ENCODE data around the gene PRRG3.

Gene PRRG3

DNA sequence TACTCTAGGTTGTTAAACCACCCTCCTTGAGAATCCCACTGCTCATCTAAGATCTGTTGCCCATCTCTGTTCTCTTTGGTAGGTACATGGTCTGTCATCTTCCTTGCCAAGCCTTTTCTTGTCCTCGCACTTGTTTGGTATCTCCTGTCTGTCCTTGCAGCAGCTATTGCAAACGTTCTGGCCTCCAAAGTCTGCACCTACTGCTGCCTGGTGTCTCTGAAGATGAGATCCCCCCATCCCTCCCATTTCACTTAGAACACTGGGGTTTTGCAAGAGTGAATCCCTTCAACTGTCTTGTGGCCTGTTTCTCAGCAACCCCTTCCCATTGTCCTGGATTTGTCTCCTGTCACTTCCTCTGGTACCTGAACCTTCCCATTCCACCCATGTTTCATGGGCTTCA lies 40.0 kb downstream of the PRRG3 start:
- TF ChIP-seq, protein P1, sequence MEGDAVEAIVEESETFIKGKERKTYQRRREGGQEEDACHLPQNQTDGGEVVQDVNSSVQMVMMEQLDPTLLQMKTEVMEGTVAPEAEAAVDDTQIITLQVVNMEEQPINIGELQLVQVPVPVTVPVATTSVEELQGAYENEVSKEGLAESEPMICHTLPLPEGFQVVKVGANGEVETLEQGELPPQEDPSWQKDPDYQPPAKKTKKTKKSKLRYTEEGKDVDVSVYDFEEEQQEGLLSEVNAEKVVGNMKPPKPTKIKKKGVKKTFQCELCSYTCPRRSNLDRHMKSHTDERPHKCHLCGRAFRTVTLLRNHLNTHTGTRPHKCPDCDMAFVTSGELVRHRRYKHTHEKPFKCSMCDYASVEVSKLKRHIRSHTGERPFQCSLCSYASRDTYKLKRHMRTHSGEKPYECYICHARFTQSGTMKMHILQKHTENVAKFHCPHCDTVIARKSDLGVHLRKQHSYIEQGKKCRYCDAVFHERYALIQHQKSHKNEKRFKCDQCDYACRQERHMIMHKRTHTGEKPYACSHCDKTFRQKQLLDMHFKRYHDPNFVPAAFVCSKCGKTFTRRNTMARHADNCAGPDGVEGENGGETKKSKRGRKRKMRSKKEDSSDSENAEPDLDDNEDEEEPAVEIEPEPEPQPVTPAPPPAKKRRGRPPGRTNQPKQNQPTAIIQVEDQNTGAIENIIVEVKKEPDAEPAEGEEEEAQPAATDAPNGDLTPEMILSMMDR (IDR thresholded peaks at IDR 0.05) = no peak

DNA sequence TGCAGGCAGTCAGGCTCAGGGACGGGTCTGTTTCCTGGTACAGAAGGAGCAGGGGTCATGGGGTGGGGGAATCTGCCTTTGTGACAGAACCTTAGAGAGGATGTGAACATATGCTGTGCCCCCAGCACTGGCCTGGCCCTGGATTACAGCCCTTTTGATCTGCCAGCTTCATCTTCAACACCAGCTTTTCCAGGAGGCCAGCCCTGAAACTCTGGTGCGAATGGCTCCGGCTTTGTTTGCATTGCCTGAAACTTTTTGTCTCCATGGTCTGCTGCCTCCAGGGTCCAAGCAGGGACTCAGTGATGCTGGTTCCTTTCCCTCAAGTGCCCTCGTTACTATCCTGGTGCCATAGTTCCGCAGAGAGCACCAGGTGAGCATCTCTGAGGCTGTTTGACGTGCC lies 41.4 kb downstream of the PRRG3 start:
- TF ChIP-seq, protein P1 (IDR thresholded peaks at IDR 0.05) = no peak

DNA sequence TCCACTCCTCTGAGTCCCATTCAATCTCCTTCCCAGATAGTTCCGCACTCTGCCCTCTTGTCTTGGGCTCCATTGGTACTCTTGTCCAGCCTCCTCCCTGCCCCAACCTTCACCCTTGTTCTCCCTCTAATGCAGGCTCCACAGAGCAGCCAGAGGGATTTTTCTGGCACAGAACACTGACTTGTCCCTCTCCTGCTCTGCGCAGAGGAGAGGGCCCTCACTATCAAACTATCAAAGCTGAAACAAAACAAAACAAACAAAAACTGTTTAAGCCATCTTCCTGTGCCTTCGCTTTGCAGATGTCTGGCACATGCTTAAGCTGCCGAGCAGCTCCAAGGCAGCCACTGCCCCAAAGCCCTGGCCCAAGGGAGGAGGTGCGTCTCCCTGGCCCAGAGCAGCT lies 42.2 kb downstream of the PRRG3 start:
- TF ChIP-seq, protein P1 (IDR thresholded peaks at IDR 0.05) = no peak

DNA sequence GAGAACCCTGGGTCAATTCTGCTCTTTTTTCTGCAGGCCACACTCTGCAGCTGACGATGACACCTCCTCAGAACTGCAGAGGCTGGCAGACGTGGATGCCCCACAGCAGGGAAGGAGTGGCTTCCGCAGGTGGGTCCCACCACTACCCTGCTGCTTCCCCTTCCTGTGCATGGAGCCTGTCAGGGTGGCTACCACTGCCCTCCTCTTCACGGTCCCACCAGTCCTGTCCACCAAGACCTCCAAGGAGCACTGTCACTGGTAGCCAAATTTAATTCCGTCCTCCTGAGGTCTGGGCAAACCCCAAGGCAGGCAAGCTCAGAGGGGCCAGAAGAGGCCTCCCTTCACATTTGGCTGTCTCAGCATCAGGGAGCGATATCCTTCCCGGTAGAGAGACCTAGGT lies 43.5 kb downstream of the PRRG3 start:
- TF ChIP-seq, protein P1 (IDR thresholded peaks at IDR 0.05) = no peak

DNA sequence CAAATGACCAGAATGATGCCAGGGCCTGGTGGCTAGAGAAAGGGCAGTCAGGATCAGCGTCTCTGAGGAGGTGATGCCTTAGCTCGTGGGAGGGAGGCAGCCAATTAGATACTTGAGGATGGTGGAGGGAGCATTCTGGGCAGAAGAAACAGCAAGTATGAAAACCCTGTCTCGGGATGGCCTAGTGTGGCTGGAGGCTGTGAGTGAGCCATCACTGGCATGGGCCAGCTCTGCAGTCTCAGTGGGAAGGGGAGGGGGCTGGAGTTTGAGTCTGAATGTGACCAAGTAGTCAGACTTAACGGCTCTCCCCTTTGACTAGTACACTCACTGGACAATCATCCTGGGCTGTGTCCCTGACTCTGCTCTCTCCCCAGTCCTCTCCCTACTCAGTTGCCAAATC lies 46.3 kb downstream of the PRRG3 start:
- TF ChIP-seq, protein P1 (IDR thresholded peaks at IDR 0.05) = no peak

DNA sequence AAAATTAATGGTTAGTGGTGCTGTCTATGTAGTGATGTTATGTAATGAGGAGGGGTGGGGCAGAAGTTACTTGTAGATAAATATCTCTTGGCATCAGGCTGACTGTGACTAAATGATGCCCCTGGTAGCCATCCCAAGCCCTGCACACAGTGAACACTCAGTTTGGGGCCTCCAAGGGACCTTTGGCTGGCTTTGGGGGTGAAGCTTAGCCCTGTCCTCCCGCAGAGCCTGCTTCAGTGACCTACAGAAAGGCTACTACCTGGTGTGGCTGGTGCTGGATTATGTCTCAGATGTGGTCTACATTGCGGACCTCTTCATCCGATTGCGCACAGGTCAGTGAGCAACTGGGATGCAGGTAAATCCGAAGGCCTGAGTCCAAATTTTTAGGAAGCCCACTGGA lies 47.1 kb downstream of the PRRG3 start:
- TF ChIP-seq, protein P1 (IDR thresholded peaks at IDR 0.05) = no peak

DNA sequence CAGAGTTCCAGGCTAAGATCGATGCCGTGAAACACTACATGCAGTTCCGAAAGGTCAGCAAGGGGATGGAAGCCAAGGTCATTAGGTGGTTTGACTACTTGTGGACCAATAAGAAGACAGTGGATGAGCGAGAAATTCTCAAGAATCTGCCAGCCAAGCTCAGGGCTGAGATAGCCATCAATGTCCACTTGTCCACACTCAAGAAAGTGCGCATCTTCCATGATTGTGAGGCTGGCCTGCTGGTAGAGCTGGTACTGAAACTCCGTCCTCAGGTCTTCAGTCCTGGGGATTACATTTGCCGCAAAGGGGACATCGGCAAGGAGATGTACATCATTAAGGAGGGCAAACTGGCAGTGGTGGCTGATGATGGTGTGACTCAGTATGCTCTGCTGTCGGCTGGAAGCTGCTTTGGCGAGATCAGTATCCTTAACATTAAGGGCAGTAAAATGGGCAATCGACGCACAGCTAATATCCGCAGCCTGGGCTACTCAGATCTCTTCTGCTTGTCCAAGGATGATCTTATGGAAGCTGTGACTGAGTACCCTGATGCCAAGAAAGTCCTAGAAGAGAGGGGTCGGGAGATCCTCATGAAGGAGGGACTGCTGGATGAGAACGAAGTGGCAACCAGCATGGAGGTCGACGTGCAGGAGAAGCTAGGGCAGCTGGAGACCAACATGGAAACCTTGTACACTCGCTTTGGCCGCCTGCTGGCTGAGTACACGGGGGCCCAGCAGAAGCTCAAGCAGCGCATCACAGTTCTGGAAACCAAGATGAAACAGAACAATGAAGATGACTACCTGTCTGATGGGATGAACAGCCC lies 48.6 kb downstream of the PRRG3 start:
- TF ChIP-seq, protein P1 (IDR thresholded peaks at IDR 0.05) = no peak
